LNCAP (cell line): ENCODE results near the gene MBP.

ENCODE experiments used
- CTCF ChIP-seq: fragments of 450-650 bp; IDR thresholded peaks from 2 replicates; pipeline ENCODE4 v1.5.1; 2017; ENCODE audit warnings: mild to moderate bottlenecking

Gene MBP

DNA sequence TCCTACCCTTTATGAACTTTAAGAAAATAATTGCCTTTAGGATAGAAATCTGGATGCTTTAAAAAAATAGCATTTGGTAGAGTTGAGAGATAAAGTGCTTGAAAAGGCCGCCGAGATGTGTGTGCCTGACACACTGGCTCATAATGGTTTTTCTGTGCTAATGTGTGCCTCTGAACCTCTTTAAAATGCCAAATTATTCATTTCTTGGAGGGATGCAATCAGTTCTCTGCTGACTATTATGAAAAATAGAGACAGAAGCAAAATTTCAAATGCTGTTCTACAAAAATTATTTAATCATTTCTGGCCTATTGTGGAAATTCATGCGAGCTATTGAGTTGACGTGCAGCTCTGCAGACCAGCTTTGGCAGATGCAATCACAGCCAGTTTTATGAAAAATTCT, 18.0 kb upstream of the MBP start:
- no peak for TF ChIP-seq CTCF

- TF ChIP-seq CTCF: no peak
These were observed 15.7 kb upstream of the MBP start for GRCh38 chr18:77148289-77148688.

DNA sequence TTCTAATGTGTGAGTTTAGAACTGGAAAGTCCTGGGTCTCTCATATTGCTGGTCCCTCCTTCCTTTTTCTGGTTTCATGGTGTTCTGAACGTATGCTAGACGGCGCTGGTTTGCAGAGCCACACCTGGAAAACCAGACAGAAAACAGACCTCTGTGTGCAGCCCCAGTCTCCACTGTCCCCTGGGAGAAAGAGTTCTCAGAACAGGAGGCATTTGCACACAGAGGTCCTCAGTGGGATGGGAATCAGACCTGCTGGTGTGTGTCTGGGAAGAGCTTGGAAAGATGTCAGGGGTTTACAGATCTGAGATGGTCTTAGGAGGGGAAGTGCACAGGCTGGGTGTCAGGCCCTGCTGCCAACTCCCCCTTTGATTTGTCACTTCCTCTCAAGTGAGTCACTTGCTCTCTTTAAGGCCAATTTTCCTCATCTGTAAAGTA, 14.9 kb upstream of the MBP start:
- no peak for TF ChIP-seq CTCF

DNA sequence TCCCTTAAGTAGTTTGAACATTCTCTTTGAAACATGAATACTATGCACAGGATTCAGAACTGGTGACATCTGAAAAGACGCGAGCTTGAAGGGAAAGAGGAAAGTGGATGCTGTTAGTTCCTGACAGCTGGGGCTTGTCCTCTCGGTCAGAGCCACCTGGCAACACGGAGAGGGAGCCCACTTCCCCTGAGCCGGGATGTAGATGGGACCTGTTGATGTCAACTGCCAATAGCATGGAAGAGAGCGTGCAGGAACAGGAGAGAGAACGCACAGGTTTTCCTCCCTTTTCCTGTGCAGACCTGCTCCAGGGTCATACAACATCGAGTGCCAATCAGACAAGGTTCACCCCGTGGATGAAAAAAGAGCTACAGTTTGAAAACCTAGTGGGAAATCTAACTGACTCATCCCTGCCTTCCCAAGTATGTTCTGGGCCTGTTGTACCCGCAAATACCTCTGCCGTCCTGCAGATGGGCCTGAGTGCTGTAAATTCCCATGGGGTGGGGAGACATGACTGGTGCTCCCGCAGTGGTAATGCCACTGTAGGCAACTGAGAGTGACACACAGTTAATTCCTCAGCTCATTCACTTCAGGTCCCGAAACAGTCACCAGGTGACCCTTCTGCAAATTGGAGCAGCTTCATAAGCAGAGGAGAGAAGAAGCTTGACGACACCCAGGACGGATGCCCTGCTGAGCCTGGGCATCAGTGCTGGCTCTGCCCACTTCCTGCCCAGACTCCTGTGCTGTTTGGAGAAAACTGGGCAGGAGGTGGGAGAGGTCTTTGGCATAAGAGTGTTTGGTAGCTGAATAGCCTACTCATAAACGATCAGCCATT, 13.9 kb upstream of the MBP start:
- no peak for TF ChIP-seq CTCF

GRCh38 chr18:77145364-77145901, 12.8 kb upstream of the MBP start:
- no peak for TF ChIP-seq CTCF

- no peak for TF ChIP-seq CTCF
These were observed 12.0 kb upstream of the MBP start for GRCh38 chr18:77144451-77145118.

DNA sequence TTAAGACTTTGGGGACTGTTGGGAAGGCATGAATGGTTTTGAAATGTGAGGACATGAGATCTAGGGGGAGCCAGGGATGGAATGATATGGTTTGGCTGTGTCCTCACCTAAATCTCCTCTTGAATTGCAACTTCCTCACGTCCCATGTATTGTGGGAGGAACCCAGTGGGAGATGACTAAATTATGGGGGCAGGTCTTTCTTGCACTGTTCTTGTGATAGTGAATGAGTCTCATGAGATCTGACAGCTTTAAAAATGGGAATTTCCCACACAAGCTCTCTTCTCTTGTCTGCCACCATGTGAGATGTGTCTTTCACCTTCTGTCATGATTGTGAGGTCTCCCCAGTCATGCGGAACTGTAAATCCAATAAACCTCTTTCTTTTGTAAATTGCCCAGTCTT, 11.5 kb upstream of the MBP start:
- no peak for TF ChIP-seq CTCF
